HCT116 (cell line): ENCODE measurements around the gene RTN4IP1. TPM values are rescaled to one million over a fixed set of nuclear protein-coding genes. Genes with fewer than 3 reads are reported as not detected.

Experiments
- ATAC-seq: fragments of 200-7000 bp; cut with Tn5 transposase; 2 replicates; pipeline ENCODE4 v1.9.1; 2020; ENCODE audit warnings: mild to moderate bottlenecking, moderate library complexity
- BruUV-seq: library from RNA; stranded (reverse); fragments of 400-500 nt; replicated peaks from 2 replicates; lab custom pipeline; 2021; lab: Mats Ljungman, UMichigan
- CTCF ChIA-PET: fragments of 300-600 bp; sonication (Branson Sonifier 250); formaldehyde crosslinking; loops from one replicate; lab custom pipeline; 2021; ENCODE audit warnings: antibody characterized with exemption; lab: Charles Lee
- POLR2A ChIA-PET: fragments of 300-600, 350-600 bp; sonication (Branson Sonifier 250); formaldehyde crosslinking; loops from one replicate; lab custom pipeline; 2021; ENCODE audit warnings: antibody characterized with exemption; lab: Charles Lee
- RAD21 ChIA-PET, 2 experiments: fragments of 300-600 bp; sonication (Branson Sonifier 250); formaldehyde crosslinking; loops; one replicate each; lab custom pipeline; 2023; ENCODE audit warnings: low total read pairs in 2 of 2; ENCODE audit not compliant: uncharacterized antibody in 2 of 2, unreplicated experiment in 2 of 2, low non-redundant PET in 1 of 2; lab: Charles Lee
- DNase-seq: peaks from one replicate; pipeline ENCODE4 v3.0.0-alpha.2; 2010; ENCODE audit warnings: low read depth, low spot score
- H2AFZ ChIP-seq: fragments of 200-600 bp; shearing (Covaris generic), sonication (generic); 2 replicates; pipeline ENCODE4 v1.6.1; 2017; ENCODE audit warnings: low read depth, mixed run types, mixed read lengths, antibody characterized with exemption, low read length; ENCODE audit not compliant: poor library complexity, severe bottlenecking
- H3K27ac ChIP-seq: 2 replicates; pipeline ENCODE4 v1.5.1; 2012; ENCODE audit warnings: low read depth, low read length
- H3K27me3 ChIP-seq: fragments of 200-600 bp; sonication (generic); 2 replicates; pipeline ENCODE4 v1.6.1; 2016; ENCODE audit warnings: mixed run types, low read length, mixed read lengths; ENCODE audit not compliant: insufficient read depth
- H3K36me3 ChIP-seq, 2 experiments: fragments of 200-500 bp in 1 of 2; fragments of 200-600 bp in 1 of 2; sonication (Bioruptor generic) in 1 of 2; sonication (generic) in 1 of 2; 2 replicates each; pipeline versions ENCODE4 v1.5.1 to v1.6.1; 2014 to 2016; ENCODE audit warnings: low read length in 2 of 2, inconsistent platforms in 1 of 2, mixed read lengths in 1 of 2, mixed run types in 1 of 2; ENCODE audit not compliant: insufficient read depth in 2 of 2, control insufficient read depth in 1 of 2
- H3K4me1 ChIP-seq, 2 experiments: fragments of 200-600 bp in 1 of 2; sonication (generic) in 1 of 2; 2 replicates each; pipeline versions ENCODE4 v1.5.1 to v1.6.1; 2012 to 2017; ENCODE audit warnings: low read length in 2 of 2, inconsistent platforms in 1 of 2, mild to moderate bottlenecking in 1 of 2, mixed read lengths in 1 of 2, mixed run types in 1 of 2, moderate library complexity in 1 of 2; ENCODE audit not compliant: insufficient read depth in 2 of 2, control insufficient read depth in 1 of 2
- H3K4me2 ChIP-seq: fragments of 200-600 bp; sonication (generic); 2 replicates; pipeline ENCODE4 v1.6.1; 2017; ENCODE audit warnings: mixed run types, low read length, mixed read lengths
- H3K4me3 ChIP-seq, 2 experiments: fragments of 200-600 bp in 1 of 2; sonication (generic) in 1 of 2; replicated peaks in 1 of 2; 2 replicates each; pipeline ENCODE4 v1.5.1; 2011 to 2016; ENCODE audit warnings: low read length in 2 of 2, control low read depth in 1 of 2, low read depth in 1 of 2, mild to moderate bottlenecking in 1 of 2, mixed read lengths in 1 of 2, mixed run types in 1 of 2
- H3K79me2 ChIP-seq: fragments of 200-600 bp; sonication (generic); 2 replicates; pipeline ENCODE4 v1.6.1; 2017; ENCODE audit warnings: mild to moderate bottlenecking, mixed run types, low read length, moderate library complexity, mixed read lengths; ENCODE audit not compliant: insufficient read depth
- H3K9ac ChIP-seq: fragments of 200-600 bp; sonication (generic); 2 replicates; pipeline ENCODE4 v1.6.1; 2016; ENCODE audit warnings: low read length, mixed read lengths
- H3K9me2 ChIP-seq: fragments of 200-600 bp; sonication (generic), shearing (Covaris generic); 2 replicates; pipeline ENCODE4 v1.6.1; 2017; ENCODE audit warnings: mixed run types, mild to moderate bottlenecking, moderate library complexity; ENCODE audit not compliant: insufficient read depth
- H3K9me3 ChIP-seq, 2 experiments: fragments of 200-500 bp in 1 of 2; fragments of 200-600 bp in 1 of 2; sonication (Bioruptor generic) in 1 of 2; sonication (generic) in 1 of 2; 2 replicates each; pipeline ENCODE4 v1.6.1; 2014 to 2017; ENCODE audit warnings: low read length in 2 of 2, mixed read lengths in 2 of 2, inconsistent platforms in 1 of 2, low read depth in 1 of 2, mild to moderate bottlenecking in 1 of 2, mixed run types in 1 of 2, moderate library complexity in 1 of 2; ENCODE audit not compliant: control insufficient read depth in 1 of 2, insufficient read depth in 1 of 2
- H4K20me1 ChIP-seq: fragments of 200-600 bp; sonication (generic), shearing (Covaris generic); 2 replicates; pipeline ENCODE4 v1.6.1; 2017; ENCODE audit warnings: mixed run types, mild to moderate bottlenecking, moderate library complexity; ENCODE audit not compliant: insufficient read depth
- CEBPB ChIP-seq: IDR thresholded peaks from 2 replicates; pipeline ENCODE4 v1.6.1; 2012; ENCODE audit warnings: low read depth
- EGR1 ChIP-seq: IDR thresholded peaks from 2 replicates; pipeline ENCODE4 v1.6.1; 2012; ENCODE audit warnings: low read depth
- ELF1 ChIP-seq: IDR thresholded peaks from 2 replicates; pipeline ENCODE4 v1.6.1; 2012; ENCODE audit warnings: low read depth, borderline replicate concordance
- EZH2 ChIP-seq: fragments of 200-600 bp; sonication (generic); IDR thresholded peaks from 2 replicates; pipeline ENCODE4 v1.6.1; 2017; ENCODE audit warnings: antibody characterized with exemption, mixed run types
- EZH2phosphoT487 ChIP-seq: fragments of 200-600 bp; IDR thresholded peaks from 2 replicates; pipeline ENCODE4 v1.6.1; 2018; ENCODE audit warnings: antibody characterized with exemption, borderline replicate concordance
- JUND ChIP-seq: IDR thresholded peaks from 2 replicates; pipeline ENCODE4 v1.6.1; 2012
- MAX ChIP-seq: IDR thresholded peaks from 2 replicates; pipeline ENCODE4 v1.6.1; 2012
- POLR2A ChIP-seq: IDR thresholded peaks from 2 replicates; pipeline ENCODE4 v1.7.0; 2011; ENCODE audit warnings: borderline replicate concordance; ENCODE audit not compliant: insufficient read depth, insufficient read length; ENCODE audit errors: extremely low read depth
- RAD21 ChIP-seq: IDR thresholded peaks from 2 replicates; pipeline ENCODE4 v1.6.1; 2012; ENCODE audit warnings: low read depth, mild to moderate bottlenecking
- REST ChIP-seq: IDR thresholded peaks from 2 replicates; pipeline ENCODE4 v1.6.1; 2012; ENCODE audit warnings: low read depth
- SIN3A ChIP-seq: IDR thresholded peaks from 2 replicates; pipeline ENCODE4 v1.6.1; 2012; ENCODE audit warnings: low read depth
- SP1 ChIP-seq: IDR thresholded peaks from 2 replicates; pipeline ENCODE4 v1.6.1; 2012; ENCODE audit warnings: low read depth
- SRF ChIP-seq: IDR thresholded peaks from 2 replicates; pipeline ENCODE4 v1.6.1; 2012; ENCODE audit warnings: low read depth
- TCF7L2 ChIP-seq: IDR thresholded peaks from 2 replicates; pipeline ENCODE4 v1.7.0; 2011; ENCODE audit warnings: borderline replicate concordance, inconsistent platforms; ENCODE audit not compliant: insufficient read depth, insufficient read length; ENCODE audit errors: extremely low read depth
- YY1 ChIP-seq: IDR thresholded peaks from 2 replicates; pipeline ENCODE4 v1.6.1; 2011; ENCODE audit warnings: low read length, low read depth, moderate library complexity, mild to moderate bottlenecking; ENCODE audit not compliant: insufficient replicate concordance; ENCODE audit errors: extremely low read depth
- ZFX ChIP-seq: fragments of 450-650 bp; IDR thresholded peaks from 2 replicates; pipeline ENCODE4 v1.6.1; 2017
- intact Hi-C: fragments of 100-400 bp; cut with micrococcal nuclease; formaldehyde crosslinking; loops from 2 replicates; pipeline ENCODE4 v1.10.0; 2022
- total RNA-seq: library from RNA; stranded (reverse); gene quantifications from one replicate; pipeline ENCODE4 v1.2.1, GENCODE V29; 2021; ENCODE audit not compliant: unreplicated experiment
- TF ChIP-seq, protein P1 (sequence below), 3 experiments: fragments of 200-600 bp in 1 of 3; sonication (generic) in 1 of 3; IDR thresholded peaks in 2 of 3; conservative IDR thresholded peaks in 1 of 3; 2 replicates each; pipeline ENCODE4 v1.5.1; 2012 to 2017; ENCODE audit warnings: low read depth in 2 of 3, low read length in 2 of 3, antibody characterized with exemption in 1 of 3, borderline replicate concordance in 1 of 3, control low read depth in 1 of 3, mild to moderate bottlenecking in 1 of 3, mixed read lengths in 1 of 3, mixed run types in 1 of 3, moderate library complexity in 1 of 3; ENCODE audit not compliant: insufficient read depth in 1 of 3
- TF ChIP-seq, protein P2 (sequence below): IDR thresholded peaks from 2 replicates; pipeline ENCODE4 v1.6.1; 2011; ENCODE audit warnings: mild to moderate bottlenecking, low read length, moderate library complexity; ENCODE audit not compliant: insufficient replicate concordance; ENCODE audit errors: extremely low read depth

RTN4IP1 gene
- total RNA-seq, 1 experiment from 2014 or later: 9.1 TPM

DNA sequence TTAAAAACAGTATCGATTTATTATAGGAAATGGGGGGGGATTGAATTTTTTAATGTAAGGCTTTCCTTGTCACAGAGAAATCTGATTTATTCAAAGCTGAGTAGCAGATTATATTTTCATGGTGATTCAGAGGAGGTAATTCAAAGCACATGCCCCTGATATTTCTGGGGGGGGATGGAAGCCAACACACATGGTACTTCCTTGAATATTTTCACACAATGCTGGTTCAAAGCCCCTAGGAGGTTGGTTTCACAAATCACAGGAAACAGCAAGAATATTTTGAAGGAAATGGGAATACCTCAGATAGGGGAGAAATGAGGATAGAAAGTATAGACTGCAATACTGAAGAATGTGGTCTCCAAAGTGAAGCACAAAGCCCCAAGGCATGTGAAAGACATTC lies 98.8 kb downstream of the RTN4IP1 start:
- Histone ChIP-seq H3K36me3 (no peaks in the 10 kb centered on the region), H3K9ac (no peak overlapping the region), H2AFZ (no peak overlapping the region), H3K79me2 (no peaks in the 10 kb centered on the region), H3K9me2 (no peaks in the 10 kb centered on the region; the same call in 1 of the 2 replicates), H3K4me2 (no peak overlapping the region), H3K27me3 (no peaks in the 10 kb centered on the region), H3K4me1 (peaks cover 9 to 36% of the 10 kb centered on the region in 2 experiments), H3K27ac (no peak overlapping the region), H3K9me3 (no peaks in the 10 kb centered on the region), H4K20me1 (no peaks in the 10 kb centered on the region), H3K4me3 (no peak overlapping the region)
- TF ChIP-seq ELF1: no peak
- no peak for TF ChIP-seq EGR1
- TF ChIP-seq SP1: no peak
- TF ChIP-seq, protein P1, sequence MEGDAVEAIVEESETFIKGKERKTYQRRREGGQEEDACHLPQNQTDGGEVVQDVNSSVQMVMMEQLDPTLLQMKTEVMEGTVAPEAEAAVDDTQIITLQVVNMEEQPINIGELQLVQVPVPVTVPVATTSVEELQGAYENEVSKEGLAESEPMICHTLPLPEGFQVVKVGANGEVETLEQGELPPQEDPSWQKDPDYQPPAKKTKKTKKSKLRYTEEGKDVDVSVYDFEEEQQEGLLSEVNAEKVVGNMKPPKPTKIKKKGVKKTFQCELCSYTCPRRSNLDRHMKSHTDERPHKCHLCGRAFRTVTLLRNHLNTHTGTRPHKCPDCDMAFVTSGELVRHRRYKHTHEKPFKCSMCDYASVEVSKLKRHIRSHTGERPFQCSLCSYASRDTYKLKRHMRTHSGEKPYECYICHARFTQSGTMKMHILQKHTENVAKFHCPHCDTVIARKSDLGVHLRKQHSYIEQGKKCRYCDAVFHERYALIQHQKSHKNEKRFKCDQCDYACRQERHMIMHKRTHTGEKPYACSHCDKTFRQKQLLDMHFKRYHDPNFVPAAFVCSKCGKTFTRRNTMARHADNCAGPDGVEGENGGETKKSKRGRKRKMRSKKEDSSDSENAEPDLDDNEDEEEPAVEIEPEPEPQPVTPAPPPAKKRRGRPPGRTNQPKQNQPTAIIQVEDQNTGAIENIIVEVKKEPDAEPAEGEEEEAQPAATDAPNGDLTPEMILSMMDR (IDR thresholded peaks at IDR 0.05 in 2 of 3, conservative IDR thresholded peaks at IDR 0.05 in 1 of 3; ENCODE audit: borderline replicate concordance in 1 of 3, insufficient read depth in 1 of 3, low read depth in 2 of 3, low read length in 2 of 3): no peak
- TF ChIP-seq POLR2A: no peak
- TF ChIP-seq RAD21: no peak
- TF ChIP-seq, protein P2, sequence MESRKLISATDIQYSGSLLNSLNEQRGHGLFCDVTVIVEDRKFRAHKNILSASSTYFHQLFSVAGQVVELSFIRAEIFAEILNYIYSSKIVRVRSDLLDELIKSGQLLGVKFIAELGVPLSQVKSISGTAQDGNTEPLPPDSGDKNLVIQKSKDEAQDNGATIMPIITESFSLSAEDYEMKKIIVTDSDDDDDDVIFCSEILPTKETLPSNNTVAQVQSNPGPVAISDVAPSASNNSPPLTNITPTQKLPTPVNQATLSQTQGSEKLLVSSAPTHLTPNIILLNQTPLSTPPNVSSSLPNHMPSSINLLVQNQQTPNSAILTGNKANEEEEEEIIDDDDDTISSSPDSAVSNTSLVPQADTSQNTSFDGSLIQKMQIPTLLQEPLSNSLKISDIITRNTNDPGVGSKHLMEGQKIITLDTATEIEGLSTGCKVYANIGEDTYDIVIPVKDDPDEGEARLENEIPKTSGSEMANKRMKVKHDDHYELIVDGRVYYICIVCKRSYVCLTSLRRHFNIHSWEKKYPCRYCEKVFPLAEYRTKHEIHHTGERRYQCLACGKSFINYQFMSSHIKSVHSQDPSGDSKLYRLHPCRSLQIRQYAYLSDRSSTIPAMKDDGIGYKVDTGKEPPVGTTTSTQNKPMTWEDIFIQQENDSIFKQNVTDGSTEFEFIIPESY: no peak
- no peak for TF ChIP-seq SRF
- TF ChIP-seq TCF7L2: no peak
- TF ChIP-seq YY1: no peak
- no peak for TF ChIP-seq JUND
- no peak for TF ChIP-seq CEBPB
- TF ChIP-seq MAX: no peak
- no peak for TF ChIP-seq EZH2phosphoT487
- no peak for TF ChIP-seq SIN3A
- no peak for TF ChIP-seq REST
- TF ChIP-seq EZH2: no peak
- TF ChIP-seq ZFX: no peak
- DNase-seq (no peak), ATAC-seq (no peak)
- ChIA-PET RAD21 (no interaction called here), POLR2A (no interaction called here), CTCF (no interaction called here)
- no TSS peak for BruUV-seq
- intact Hi-C loops: no loop called here
